A673 (cell line): ENCODE measurements around the gene C10orf90. TPM values are rescaled to one million over a fixed set of nuclear protein-coding genes. Genes with fewer than 3 reads are reported as not detected.

Source experiments
- BruUV-seq: library from RNA; stranded (reverse); fragments of 400-500 nt; replicated peaks from 2 replicates; lab custom pipeline; 2021; lab: Mats Ljungman, UMichigan
- CTCF ChIA-PET: fragments of 300-600 bp; sonication (Branson Sonifier 250); formaldehyde crosslinking; loops from one replicate; lab custom pipeline; 2022; ENCODE audit warnings: antibody characterized with exemption; lab: Charles Lee
- POLR2A ChIA-PET: fragments of 300-600 bp; sonication (Branson Sonifier 250); formaldehyde crosslinking; loops from one replicate; lab custom pipeline; 2022; ENCODE audit warnings: antibody characterized with exemption; ENCODE audit not compliant: low non-redundant PET; lab: Charles Lee
- DNase-seq: peaks from one replicate; pipeline ENCODE4 v3.0.0-alpha.2; 2015; ENCODE audit warnings: low spot score
- H3K27ac ChIP-seq: fragments of 200-600 bp; sonication (generic); 2 replicates; pipeline ENCODE4 v1.5.1; 2016; ENCODE audit warnings: mixed run types, low read depth, mild to moderate bottlenecking, mixed read lengths, antibody characterized with exemption, low read length; ENCODE audit not compliant: poor library complexity, severe bottlenecking
- H3K27me3 ChIP-seq: fragments of 200-600 bp; sonication (generic); replicated peaks from 2 replicates; pipeline ENCODE4 v1.6.1; 2017; ENCODE audit warnings: mixed run types, low read depth, mild to moderate bottlenecking, mixed read lengths, antibody characterized with exemption, low read length; ENCODE audit not compliant: insufficient read depth, poor library complexity
- H3K36me3 ChIP-seq: fragments of 200-600 bp; sonication (generic); 2 replicates; pipeline ENCODE4 v1.6.1; 2016; ENCODE audit warnings: mixed run types, mild to moderate bottlenecking, mixed read lengths, antibody characterized with exemption, low read length; ENCODE audit not compliant: insufficient read depth, poor library complexity, severe bottlenecking
- H3K4me1 ChIP-seq: fragments of 200-600 bp; sonication (generic); 2 replicates; pipeline ENCODE4 v1.6.1; 2017; ENCODE audit warnings: mixed run types, mild to moderate bottlenecking, mixed read lengths, antibody characterized with exemption, low read length; ENCODE audit not compliant: insufficient read depth, poor library complexity, severe bottlenecking
- H3K4me3 ChIP-seq: fragments of 200-600 bp; sonication (generic); 2 replicates; pipeline ENCODE4 v1.5.1; 2016; ENCODE audit warnings: low read depth, mixed run types, mild to moderate bottlenecking, mixed read lengths, low read length; ENCODE audit not compliant: poor library complexity, severe bottlenecking
- H3K9me3 ChIP-seq: fragments of 200-600 bp; sonication (generic); 2 replicates; pipeline ENCODE4 v1.6.1; 2016; ENCODE audit warnings: mixed run types, low read depth, mild to moderate bottlenecking, mixed read lengths, antibody characterized with exemption, low read length; ENCODE audit not compliant: poor library complexity, severe bottlenecking
- CTCF ChIP-seq: fragments of 300-800, 200-600 bp; sonication (generic); conservative IDR thresholded peaks from 2 replicates; pipeline ENCODE4 v1.5.1; 2017; ENCODE audit warnings: low read depth, mild to moderate bottlenecking, antibody characterized with exemption, low read length, moderate library complexity, mixed read lengths
- EZH2 ChIP-seq: fragments of 200-600 bp; sonication (generic); IDR thresholded peaks from 2 replicates; pipeline ENCODE4 v1.6.1; 2017; ENCODE audit warnings: borderline replicate concordance, low read depth, mild to moderate bottlenecking, mixed read lengths, antibody characterized with exemption, low read length; ENCODE audit not compliant: poor library complexity, severe bottlenecking
- intact Hi-C: fragments of 100-400 bp; cut with micrococcal nuclease; formaldehyde crosslinking; loops from one replicate; pipeline ENCODE4 v1.10.0; 2022; ENCODE audit not compliant: unreplicated experiment
- total RNA-seq: library from RNA; stranded (reverse); gene quantifications from 2 replicates; pipeline ENCODE4 v1.2.3, GENCODE V29; 2021

Gene C10orf90
- total RNA-seq, 1 experiment from 2014 or later, result not detected

DNA sequence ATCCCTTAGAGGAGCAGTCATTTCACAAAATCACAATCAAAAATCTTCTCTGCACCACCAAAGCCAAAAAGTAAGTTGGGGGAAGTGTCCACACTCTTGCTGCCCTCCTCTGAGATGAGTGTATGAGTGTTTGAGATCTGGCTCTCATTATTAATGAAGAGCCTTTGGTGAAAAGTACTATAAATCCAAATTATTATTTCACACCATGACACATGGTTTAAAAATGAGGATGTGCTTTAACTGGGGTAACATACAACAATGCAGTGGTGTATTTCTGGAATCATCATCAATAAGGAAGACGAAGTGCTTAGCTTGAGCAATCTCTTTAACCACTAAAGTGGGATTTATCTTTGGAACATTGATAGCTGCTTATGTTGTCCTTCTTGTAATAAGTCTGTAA lies 168.1 kb downstream of the C10orf90 start:
- no peak overlapping the region for H3K4me3 ChIP-seq
- intact Hi-C loops, result loop anchor here (10.0 kb wide), 2 partner anchors 242 to 368 kb away; no protein-coding TSS in a partner anchor
- POLR2A ChIA-PET, result no interaction called here
- no peaks in the 10 kb centered on the region for H3K4me1 ChIP-seq
- H3K36me3 ChIP-seq, result no peaks in the 10 kb centered on the region
- H3K27ac ChIP-seq, result no peak overlapping the region
- DNase-seq, result no peak
- BruUV-seq, result no TSS peak
- TF ChIP-seq CTCF (no peak), EZH2 (no peak)
- CTCF ChIA-PET, result interaction anchor here (2.4 kb wide), 1 partner anchor 568 kb away, joined by 23 read pairs; no protein-coding TSS in a partner anchor
- H3K9me3 ChIP-seq, result no peaks in the 10 kb centered on the region
- no peaks in the 10 kb centered on the region for H3K27me3 ChIP-seq

GRCh38 chr10:126501828-126502227 lies 168.7 kb downstream of the C10orf90 start:
- DNase-seq, result no peak
- no TSS peak for BruUV-seq
- Histone ChIP-seq H3K9me3 (no peaks in the 10 kb centered on the region), H3K4me1 (no peaks in the 10 kb centered on the region), H3K27me3 (no peaks in the 10 kb centered on the region), H3K4me3 (no peak overlapping the region), H3K27ac (no peak overlapping the region), H3K36me3 (no peaks in the 10 kb centered on the region)
- TF ChIP-seq EZH2, result no peak
- no peak for TF ChIP-seq CTCF
- intact Hi-C loops, result loop anchor here (10.0 kb wide), 2 partner anchors 243 to 367 kb away; no protein-coding TSS in a partner anchor
- ChIA-PET CTCF (no interaction called here), POLR2A (no interaction called here)

DNA sequence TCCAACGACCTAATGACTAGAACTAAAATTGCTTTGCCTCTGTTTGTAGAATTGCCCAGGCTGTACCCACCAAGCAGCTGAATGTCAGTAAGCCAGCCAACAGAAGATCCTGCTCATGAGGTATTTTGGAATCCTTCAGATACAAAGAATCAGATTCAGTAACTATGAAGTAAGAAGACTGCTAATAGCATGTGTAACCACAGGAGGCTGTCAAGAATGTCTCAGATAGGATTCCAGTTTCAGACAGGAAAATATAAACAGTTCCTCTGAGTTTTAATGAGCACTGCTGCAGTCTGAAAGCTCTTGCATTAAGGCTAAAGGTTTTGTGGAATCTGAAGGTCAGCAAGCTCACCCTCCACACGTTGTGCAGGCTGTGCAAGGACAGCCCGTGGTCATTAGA lies 169.6 kb downstream of the C10orf90 start:
- no peaks in the 10 kb centered on the region for H3K4me1 ChIP-seq
- intact Hi-C loops, result loop anchor here (10.0 kb wide), 2 partner anchors 244 to 366 kb away; no protein-coding TSS in a partner anchor
- no peaks in the 10 kb centered on the region for H3K9me3 ChIP-seq
- ChIA-PET CTCF (no interaction called here), POLR2A (interaction anchor here (0.6 kb wide), 1 partner anchor 99 kb away, joined by 3 read pairs; no protein-coding TSS in a partner anchor)
- H3K27me3 ChIP-seq, result no peaks in the 10 kb centered on the region
- BruUV-seq, result no TSS peak
- H3K4me3 ChIP-seq, result no peak overlapping the region
- H3K27ac ChIP-seq, result no peak overlapping the region
- TF ChIP-seq EZH2 (no peak), CTCF (no peak)
- H3K36me3 ChIP-seq, result no peaks in the 10 kb centered on the region
- DNase-seq, result no peak
